Neural cell (in vitro differentiated cells): ENCODE results near the gene URB2. TPM values are rescaled to one million over a fixed set of nuclear protein-coding genes. Genes with fewer than 3 reads are reported as not detected.

ENCODE experiments used
- H2AFZ ChIP-seq: fragments of 200-600, 300-800 bp; sonication (generic), shearing (Covaris generic); 2 replicates; pipeline ENCODE4 v1.6.0; 2014; ENCODE audit warnings: low read depth, mild to moderate bottlenecking, antibody characterized with exemption, low read length, moderate library complexity
- H3F3A ChIP-seq: fragments of 200-600 bp; shearing (Covaris generic); 2 replicates; pipeline ENCODE4 v1.6.1; 2016; ENCODE audit warnings: mild to moderate bottlenecking, moderate library complexity, mixed read lengths, antibody characterized with exemption, low read length; ENCODE audit not compliant: insufficient read depth, poor library complexity, severe bottlenecking
- H3K27ac ChIP-seq: fragments of 200-600, 300-800 bp; sonication (generic), shearing (Covaris generic); 2 replicates; pipeline ENCODE4 v1.5.1; 2014; ENCODE audit warnings: mild to moderate bottlenecking, low read length, moderate library complexity
- H3K27me3 ChIP-seq: fragments of 300-800, 200-600 bp; sonication (generic), shearing (Covaris generic); 2 replicates; pipeline ENCODE4 v1.6.0; 2014; ENCODE audit warnings: mild to moderate bottlenecking, low read depth, low read length, moderate library complexity; ENCODE audit not compliant: insufficient read depth
- H3K36me3 ChIP-seq: fragments of 300-800, 200-600 bp; sonication (generic), shearing (Covaris generic); 2 replicates; pipeline ENCODE4 v1.5.1; 2014; ENCODE audit warnings: mild to moderate bottlenecking, antibody characterized with exemption, low read length, moderate library complexity; ENCODE audit not compliant: insufficient read depth
- H3K4me2 ChIP-seq: fragments of 300-800, 200-600 bp; sonication (generic), shearing (Covaris generic); 2 replicates; pipeline ENCODE4 v1.6.0; 2014; ENCODE audit warnings: mild to moderate bottlenecking, low read length
- H3K4me3 ChIP-seq: fragments of 300-800, 200-600 bp; sonication (generic), shearing (Covaris generic); 2 replicates; pipeline ENCODE4 v1.5.1; 2014; ENCODE audit warnings: mild to moderate bottlenecking, low read length, moderate library complexity
- H3K79me2 ChIP-seq: fragments of 200-600 bp; shearing (Covaris generic); replicated peaks from 2 replicates; pipeline ENCODE4 v1.6.0; 2014; ENCODE audit warnings: mild to moderate bottlenecking, low read length, moderate library complexity; ENCODE audit not compliant: insufficient read depth
- H3K9ac ChIP-seq: fragments of 300-800, 200-600 bp; sonication (generic), shearing (Covaris generic); 2 replicates; pipeline ENCODE4 v1.6.1; 2016; ENCODE audit warnings: mild to moderate bottlenecking, low read length, mixed read lengths
- H3K9me2 ChIP-seq: fragments of 200-600 bp; shearing (Covaris generic); 2 replicates; pipeline ENCODE4 v1.6.1; 2016; ENCODE audit warnings: mild to moderate bottlenecking, low read length, mixed read lengths; ENCODE audit not compliant: insufficient read depth
- H3K9me3 ChIP-seq: fragments of 200-600, 300-800 bp; sonication (generic), shearing (Covaris generic); 2 replicates; pipeline ENCODE4 v1.6.1; 2016; ENCODE audit warnings: mild to moderate bottlenecking, mixed run types, low read length, moderate library complexity, mixed read lengths
- H4K20me1 ChIP-seq: fragments of 200-600 bp; shearing (Covaris generic); 2 replicates; pipeline ENCODE4 v1.6.1; 2016; ENCODE audit warnings: mild to moderate bottlenecking, mixed run types; ENCODE audit not compliant: insufficient read depth
- CTCF ChIP-seq: fragments of 450-650 bp; IDR thresholded peaks from 2 replicates; pipeline ENCODE4 v1.5.1; 2014; ENCODE audit warnings: antibody characterized with exemption, mild to moderate bottlenecking, moderate library complexity; ENCODE audit not compliant: poor library complexity, severe bottlenecking
- EP300 ChIP-seq: fragments of 450-650 bp; conservative IDR thresholded peaks from 2 replicates; pipeline ENCODE4 v1.6.1; 2014; ENCODE audit warnings: antibody characterized with exemption, mild to moderate bottlenecking, moderate library complexity; ENCODE audit not compliant: poor library complexity, severe bottlenecking
- EZH2 ChIP-seq: fragments of 200-600, 300-800 bp; shearing (Covaris generic), sonication (generic); IDR thresholded peaks from 2 replicates; pipeline ENCODE4 v1.6.1; 2014; ENCODE audit warnings: antibody characterized with exemption, low read length, borderline replicate concordance, mild to moderate bottlenecking; ENCODE audit not compliant: insufficient read depth, poor library complexity, severe bottlenecking
- MXI1 ChIP-seq: fragments of 450-650 bp; conservative IDR thresholded peaks from 2 replicates; pipeline ENCODE4 v1.6.1; 2014; ENCODE audit warnings: antibody characterized with exemption, mild to moderate bottlenecking; ENCODE audit not compliant: poor library complexity, severe bottlenecking
- POLR2AphosphoS5 ChIP-seq: IDR thresholded peaks from 2 replicates; pipeline ENCODE4 v1.6.1; 2012
- RAD21 ChIP-seq: fragments of 450-650 bp; conservative IDR thresholded peaks from 2 replicates; pipeline ENCODE4 v1.6.1; 2014; ENCODE audit warnings: antibody characterized with exemption, mild to moderate bottlenecking, moderate library complexity
- SMC3 ChIP-seq: fragments of 450-650 bp; conservative IDR thresholded peaks from 2 replicates; pipeline ENCODE4 v1.6.1; 2014; ENCODE audit warnings: antibody characterized with exemption, mild to moderate bottlenecking, moderate library complexity; ENCODE audit not compliant: poor library complexity
- TAF1 ChIP-seq: IDR thresholded peaks from 2 replicates; pipeline ENCODE4 v1.6.1; 2012; ENCODE audit warnings: low read depth
- polyA plus RNA-seq: library from polyadenylated mRNA; depleted of rRNA; stranded (reverse); fragments of >200 nt; gene quantifications from 2 replicates; pipeline ENCODE4 v1.2.3, GENCODE V29; 2014
- TF ChIP-seq, protein P1 (sequence below): IDR thresholded peaks from 2 replicates; pipeline ENCODE4 v1.6.1; 2012; ENCODE audit warnings: borderline replicate concordance

URB2 gene
- polyA plus RNA-seq, 1 donor from 2014 or later: 5.7 TPM

DNA sequence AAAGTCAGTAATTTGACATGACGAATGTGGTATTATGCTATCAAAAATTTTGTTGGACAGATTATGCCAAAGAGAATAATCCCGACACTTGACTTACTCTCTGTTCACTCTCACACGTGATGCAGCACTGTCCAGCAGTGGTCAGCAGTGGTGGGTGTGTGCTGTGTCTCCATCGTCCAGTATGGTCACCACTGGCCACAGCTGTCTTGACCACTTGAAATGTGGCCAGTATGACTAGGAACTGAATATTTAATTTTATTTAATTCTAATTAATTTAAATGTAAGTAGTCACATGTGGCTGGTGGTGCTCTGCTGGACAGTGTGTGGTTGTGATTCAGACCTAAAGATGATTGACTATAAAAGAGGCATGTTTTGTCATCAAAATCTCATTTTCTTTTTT lies 24.0 kb downstream of the URB2 start:
- no peaks in the 10 kb centered on the region for H4K20me1 ChIP-seq
- no peaks in the 10 kb centered on the region for H3K9me2 ChIP-seq
- H3K4me2 ChIP-seq: no peak overlapping the region
- no peaks in the 10 kb centered on the region for H3K9me3 ChIP-seq
- TF ChIP-seq RAD21: no peak
- no peaks in the 10 kb centered on the region for H3K27me3 ChIP-seq
- no peaks in the 10 kb centered on the region for H3F3A ChIP-seq
- H3K36me3 ChIP-seq: peaks cover 17% of the 10 kb centered on the region
- H3K27ac ChIP-seq: no peak overlapping the region
- H3K4me3 ChIP-seq: no peak overlapping the region
- H2AFZ ChIP-seq: no peak overlapping the region
- H3K79me2 ChIP-seq: no peaks in the 10 kb centered on the region
- no peak overlapping the region for H3K9ac ChIP-seq

DNA sequence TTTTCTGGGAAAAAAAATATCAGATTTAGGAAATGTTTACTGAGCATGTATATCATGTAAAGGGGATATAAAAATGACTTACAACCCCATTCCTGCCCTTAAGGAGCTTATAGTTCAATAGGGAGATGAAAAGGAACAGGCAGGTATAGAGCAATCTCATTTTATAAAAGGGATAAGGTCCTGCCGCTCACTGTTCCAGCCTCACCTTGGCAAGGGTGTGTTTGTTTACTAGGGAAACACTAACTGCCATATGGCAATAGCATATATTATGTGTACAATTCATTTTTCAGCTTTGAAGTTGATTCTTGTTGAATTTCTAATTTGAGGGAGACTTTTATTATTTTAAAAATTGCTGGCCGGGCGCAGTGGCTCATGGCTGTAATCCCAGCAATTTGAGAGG lies 25.5 kb downstream of the URB2 start:
- H4K20me1 ChIP-seq: no peaks in the 10 kb centered on the region
- no peak overlapping the region for H2AFZ ChIP-seq
- H3K9ac ChIP-seq: no peak overlapping the region
- no peak overlapping the region for H3K4me2 ChIP-seq
- no peaks in the 10 kb centered on the region for H3K27me3 ChIP-seq
- H3K27ac ChIP-seq: no peak overlapping the region
- H3K9me3 ChIP-seq: no peaks in the 10 kb centered on the region
- peaks cover 17% of the 10 kb centered on the region for H3K36me3 ChIP-seq
- no peaks in the 10 kb centered on the region for H3K9me2 ChIP-seq
- no peaks in the 10 kb centered on the region for H3F3A ChIP-seq
- H3K4me3 ChIP-seq: no peak overlapping the region
- no peaks in the 10 kb centered on the region for H3K79me2 ChIP-seq
- no peak for TF ChIP-seq SMC3
- TF ChIP-seq EZH2: no peak
- no peak for TF ChIP-seq EP300
- TF ChIP-seq, protein P1, sequence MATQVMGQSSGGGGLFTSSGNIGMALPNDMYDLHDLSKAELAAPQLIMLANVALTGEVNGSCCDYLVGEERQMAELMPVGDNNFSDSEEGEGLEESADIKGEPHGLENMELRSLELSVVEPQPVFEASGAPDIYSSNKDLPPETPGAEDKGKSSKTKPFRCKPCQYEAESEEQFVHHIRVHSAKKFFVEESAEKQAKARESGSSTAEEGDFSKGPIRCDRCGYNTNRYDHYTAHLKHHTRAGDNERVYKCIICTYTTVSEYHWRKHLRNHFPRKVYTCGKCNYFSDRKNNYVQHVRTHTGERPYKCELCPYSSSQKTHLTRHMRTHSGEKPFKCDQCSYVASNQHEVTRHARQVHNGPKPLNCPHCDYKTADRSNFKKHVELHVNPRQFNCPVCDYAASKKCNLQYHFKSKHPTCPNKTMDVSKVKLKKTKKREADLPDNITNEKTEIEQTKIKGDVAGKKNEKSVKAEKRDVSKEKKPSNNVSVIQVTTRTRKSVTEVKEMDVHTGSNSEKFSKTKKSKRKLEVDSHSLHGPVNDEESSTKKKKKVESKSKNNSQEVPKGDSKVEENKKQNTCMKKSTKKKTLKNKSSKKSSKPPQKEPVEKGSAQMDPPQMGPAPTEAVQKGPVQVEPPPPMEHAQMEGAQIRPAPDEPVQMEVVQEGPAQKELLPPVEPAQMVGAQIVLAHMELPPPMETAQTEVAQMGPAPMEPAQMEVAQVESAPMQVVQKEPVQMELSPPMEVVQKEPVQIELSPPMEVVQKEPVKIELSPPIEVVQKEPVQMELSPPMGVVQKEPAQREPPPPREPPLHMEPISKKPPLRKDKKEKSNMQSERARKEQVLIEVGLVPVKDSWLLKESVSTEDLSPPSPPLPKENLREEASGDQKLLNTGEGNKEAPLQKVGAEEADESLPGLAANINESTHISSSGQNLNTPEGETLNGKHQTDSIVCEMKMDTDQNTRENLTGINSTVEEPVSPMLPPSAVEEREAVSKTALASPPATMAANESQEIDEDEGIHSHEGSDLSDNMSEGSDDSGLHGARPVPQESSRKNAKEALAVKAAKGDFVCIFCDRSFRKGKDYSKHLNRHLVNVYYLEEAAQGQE: no peak
- no peak for TF ChIP-seq MXI1
- no peak for TF ChIP-seq CTCF
- no peak for TF ChIP-seq POLR2AphosphoS5
- no peak for TF ChIP-seq TAF1
- TF ChIP-seq RAD21: no peak

DNA sequence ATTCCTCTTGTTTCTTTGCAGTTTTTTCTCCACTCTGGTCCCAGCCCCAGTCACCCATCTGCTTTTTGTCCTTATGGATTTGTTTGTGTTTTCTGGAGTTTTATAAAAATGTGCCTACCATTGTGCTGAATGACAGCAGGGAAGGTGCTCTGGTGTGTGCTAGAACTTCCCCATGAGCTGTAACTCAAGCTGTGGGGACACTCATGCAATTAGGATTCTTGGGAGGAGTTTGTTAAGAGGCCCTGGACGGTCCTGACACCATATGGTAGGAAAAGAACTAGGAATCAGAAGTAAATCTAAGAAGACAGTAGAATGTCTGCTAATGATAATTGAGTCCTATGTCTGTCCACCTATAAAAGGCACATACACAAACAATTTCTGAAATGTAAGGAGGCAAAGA lies 27.4 kb downstream of the URB2 start:
- H3K9me2 ChIP-seq: no peaks in the 10 kb centered on the region
- H3K27me3 ChIP-seq: no peaks in the 10 kb centered on the region
- H3K4me3 ChIP-seq: no peak overlapping the region
- H3F3A ChIP-seq: no peaks in the 10 kb centered on the region
- H3K4me2 ChIP-seq: no peak overlapping the region
- H4K20me1 ChIP-seq: no peaks in the 10 kb centered on the region
- no peak overlapping the region for H3K9ac ChIP-seq
- H2AFZ ChIP-seq: no peak overlapping the region
- H3K27ac ChIP-seq: no peak overlapping the region
- H3K9me3 ChIP-seq: no peaks in the 10 kb centered on the region
- H3K79me2 ChIP-seq: no peaks in the 10 kb centered on the region
- TF ChIP-seq EP300 (no peak), POLR2AphosphoS5 (no peak), MXI1 (no peak), TAF1 (no peak), SMC3 (no peak), EZH2 (no peak)
- TF ChIP-seq, protein P1: no peak
- H3K36me3 ChIP-seq: peaks cover 14% of the 10 kb centered on the region
